GM10266 (cell line): ENCODE data around the gene HLA-E.
A peak's percentile ranks its signal among the peaks of the same experiment; 100 is the strongest.
"Not testable (repeated sequence)": the region's sequence is repeated elsewhere in the genome, so short reads cannot be mapped to it uniquely, and the experiment has no call there.

ENCODE experiments used
- DNase-seq: peaks from one replicate; pipeline ENCODE4 v3.0.0; 2012; ENCODE audit errors: extremely low spot score
- TF ChIP-seq, protein P1 (sequence below): IDR thresholded peaks from 2 replicates; pipeline ENCODE4 v1.5.1; 2012; ENCODE audit warnings: mild to moderate bottlenecking, low read depth; ENCODE audit not compliant: control insufficient read depth, insufficient read depth; ENCODE audit errors: missing control alignments

The HLA-E gene

DNA sequence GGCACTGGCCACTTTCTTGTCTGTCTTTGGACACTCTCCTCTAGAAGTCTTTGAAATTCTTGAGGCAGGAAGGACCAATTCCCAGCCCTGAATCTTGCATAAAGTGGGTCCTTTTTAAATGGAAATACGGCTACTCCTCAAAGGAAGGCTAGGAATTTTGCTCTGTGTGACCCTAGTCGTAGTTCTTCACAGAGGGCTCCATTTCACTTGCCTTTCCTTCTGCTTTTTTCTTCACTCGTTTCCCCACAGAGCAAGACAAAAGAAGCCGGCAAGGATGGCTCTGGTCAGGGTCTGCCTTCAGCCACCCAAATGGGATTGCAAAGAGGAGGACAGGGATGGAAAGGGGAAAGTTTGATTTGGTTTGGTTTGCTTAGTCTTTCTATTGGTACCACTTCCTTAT is 25.8 kb downstream of the HLA-E start:
- no peak for DNase-seq
- TF ChIP-seq, protein P1, sequence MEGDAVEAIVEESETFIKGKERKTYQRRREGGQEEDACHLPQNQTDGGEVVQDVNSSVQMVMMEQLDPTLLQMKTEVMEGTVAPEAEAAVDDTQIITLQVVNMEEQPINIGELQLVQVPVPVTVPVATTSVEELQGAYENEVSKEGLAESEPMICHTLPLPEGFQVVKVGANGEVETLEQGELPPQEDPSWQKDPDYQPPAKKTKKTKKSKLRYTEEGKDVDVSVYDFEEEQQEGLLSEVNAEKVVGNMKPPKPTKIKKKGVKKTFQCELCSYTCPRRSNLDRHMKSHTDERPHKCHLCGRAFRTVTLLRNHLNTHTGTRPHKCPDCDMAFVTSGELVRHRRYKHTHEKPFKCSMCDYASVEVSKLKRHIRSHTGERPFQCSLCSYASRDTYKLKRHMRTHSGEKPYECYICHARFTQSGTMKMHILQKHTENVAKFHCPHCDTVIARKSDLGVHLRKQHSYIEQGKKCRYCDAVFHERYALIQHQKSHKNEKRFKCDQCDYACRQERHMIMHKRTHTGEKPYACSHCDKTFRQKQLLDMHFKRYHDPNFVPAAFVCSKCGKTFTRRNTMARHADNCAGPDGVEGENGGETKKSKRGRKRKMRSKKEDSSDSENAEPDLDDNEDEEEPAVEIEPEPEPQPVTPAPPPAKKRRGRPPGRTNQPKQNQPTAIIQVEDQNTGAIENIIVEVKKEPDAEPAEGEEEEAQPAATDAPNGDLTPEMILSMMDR, result no peak

DNA sequence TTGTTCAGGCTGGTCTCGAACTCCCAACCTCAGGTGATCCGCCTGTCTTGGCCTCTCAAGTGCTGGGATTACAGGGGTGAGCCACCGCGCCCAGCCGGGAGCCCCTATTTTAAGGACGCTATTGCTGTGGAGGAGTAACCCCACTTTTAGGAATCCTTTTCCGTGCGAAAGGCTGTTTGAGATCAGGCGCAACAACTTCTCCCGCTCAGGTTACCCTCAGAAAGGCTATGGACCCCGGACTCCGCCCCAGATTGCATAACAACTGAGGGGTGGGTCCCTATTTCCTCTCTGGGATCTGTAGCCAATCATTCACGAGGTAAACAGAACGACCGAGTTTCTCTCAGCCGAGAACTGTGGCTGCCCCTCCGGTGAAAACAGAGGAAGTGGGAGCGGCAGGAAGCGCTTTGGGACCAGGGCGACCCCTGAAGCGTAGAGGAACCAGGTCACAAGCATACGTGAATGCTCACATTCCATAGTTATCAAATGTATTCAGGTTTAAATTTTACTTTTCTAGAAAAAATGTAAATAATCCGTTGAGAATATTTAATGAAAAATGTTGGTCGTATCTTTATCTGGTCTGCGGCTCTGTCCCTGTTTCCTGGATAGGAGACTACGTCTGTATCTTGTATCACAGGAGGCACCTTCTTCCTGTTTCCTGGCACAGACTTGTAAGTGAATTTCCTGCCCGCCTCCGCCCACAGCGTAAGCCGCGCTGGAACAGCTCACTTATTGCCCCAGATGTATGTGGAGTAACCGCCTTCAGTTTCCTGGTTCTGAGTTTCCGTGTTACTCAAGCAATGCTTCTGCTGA is 26.8 kb downstream of the HLA-E start:
- DNase-seq, result peak; percentile 84
- TF ChIP-seq, protein P1, result no peak

DNA sequence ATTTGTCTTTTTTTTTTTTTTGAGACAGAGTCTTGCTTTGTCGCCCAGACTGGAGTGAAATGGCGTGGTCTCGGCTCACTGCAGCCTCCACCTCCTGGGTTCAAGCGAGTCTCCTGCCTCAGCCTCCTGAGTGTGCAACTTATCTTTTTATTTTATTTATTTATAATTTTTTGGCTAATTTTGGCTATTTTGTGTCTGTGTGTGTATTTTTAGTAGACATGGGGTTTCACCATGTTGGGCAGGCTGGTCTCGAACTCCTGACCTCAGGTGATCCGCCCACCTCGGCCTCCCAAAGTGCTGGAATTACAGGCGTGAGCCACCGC is 27.4 kb downstream of the HLA-E start:
- DNase-seq, result not testable (repeated sequence)

DNA sequence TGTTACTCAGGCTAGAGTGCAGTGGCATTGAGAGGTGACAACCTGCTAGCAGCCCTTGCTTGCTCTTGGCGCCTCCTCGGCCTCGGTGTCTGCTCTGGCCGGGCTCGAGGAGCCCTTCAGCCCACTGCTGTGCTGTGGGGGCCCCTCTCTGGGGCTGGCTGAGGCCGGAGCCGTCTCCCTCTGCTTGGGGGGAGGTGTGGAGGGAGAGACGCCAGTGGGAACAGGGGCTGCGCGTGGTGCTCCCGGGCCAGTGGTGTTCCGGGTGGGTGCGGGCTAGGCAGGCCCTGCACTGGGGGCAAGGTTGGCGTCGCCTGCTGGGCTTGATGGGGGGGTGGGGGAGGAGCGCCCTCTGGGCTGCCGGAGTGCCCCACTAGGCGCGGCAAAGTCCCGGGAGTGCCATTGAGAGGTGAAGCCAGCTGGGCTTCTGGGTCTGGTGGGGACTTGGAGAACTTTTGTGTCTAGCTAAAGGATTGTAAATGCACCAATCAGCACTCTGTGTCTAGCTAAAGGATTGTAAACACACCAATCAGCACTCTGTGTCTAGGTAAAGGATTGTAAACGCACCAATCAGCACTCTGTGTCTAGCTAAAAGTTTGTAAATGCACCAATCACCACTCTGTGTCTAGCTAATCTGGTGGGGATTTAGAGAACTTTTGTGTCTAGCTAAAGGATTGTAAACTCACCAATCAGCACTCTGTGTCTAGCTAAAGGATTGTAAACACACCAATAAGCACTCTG is 28.6 kb downstream of the HLA-E start:
- not testable (repeated sequence) for DNase-seq

DNA sequence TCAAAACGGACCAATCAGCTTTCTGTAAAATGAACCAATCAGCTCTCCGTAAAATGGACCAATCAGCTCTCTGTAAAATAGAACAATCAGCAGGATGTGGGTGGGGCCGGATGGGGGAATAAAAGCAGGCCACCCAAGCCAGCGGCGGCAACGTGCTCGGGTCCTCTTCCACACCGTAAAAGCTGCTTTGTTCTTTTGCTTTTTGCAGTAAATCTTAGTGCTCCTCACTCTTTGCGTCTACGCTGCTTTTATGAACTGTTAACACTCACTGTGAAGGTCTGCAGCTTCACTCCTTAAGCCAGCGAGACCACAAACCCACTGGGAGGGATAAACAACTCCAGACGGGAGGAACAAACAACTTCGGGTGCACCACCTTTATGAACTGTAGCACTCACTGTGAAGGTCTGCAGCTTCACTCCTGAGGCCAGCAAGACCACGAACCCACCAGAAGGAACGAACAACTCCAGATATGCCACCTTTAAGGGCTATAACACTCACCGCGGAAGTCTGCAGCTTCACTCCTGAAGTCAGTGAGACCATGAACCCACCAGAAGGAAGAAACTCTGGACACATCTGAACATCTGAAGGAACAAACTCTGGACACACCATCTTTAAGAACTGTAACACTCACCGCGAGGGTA is 29.3 kb downstream of the HLA-E start:
- DNase-seq, result not testable (repeated sequence)

DNA sequence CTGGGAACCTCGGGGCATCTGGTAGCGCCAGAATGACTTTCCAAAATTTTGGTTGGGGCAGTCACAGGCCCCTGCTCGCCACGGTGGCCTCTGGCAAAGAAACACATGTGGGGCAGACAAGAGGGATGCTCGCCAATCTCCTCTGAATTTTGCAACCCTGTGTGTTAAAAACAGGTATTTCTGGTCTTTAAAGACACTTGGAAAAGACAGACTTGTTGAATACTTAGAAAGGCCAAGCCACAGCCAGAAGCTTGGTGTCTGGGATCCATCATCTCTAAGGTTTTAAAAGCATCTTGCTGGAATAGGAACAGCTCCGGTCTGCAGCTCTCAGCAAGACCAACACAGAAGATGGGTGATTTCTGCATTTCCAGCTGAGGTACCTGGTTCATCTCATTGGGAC is 31.2 kb downstream of the HLA-E start:
- TF ChIP-seq, protein P1, result no peak
- DNase-seq, result no peak

DNA sequence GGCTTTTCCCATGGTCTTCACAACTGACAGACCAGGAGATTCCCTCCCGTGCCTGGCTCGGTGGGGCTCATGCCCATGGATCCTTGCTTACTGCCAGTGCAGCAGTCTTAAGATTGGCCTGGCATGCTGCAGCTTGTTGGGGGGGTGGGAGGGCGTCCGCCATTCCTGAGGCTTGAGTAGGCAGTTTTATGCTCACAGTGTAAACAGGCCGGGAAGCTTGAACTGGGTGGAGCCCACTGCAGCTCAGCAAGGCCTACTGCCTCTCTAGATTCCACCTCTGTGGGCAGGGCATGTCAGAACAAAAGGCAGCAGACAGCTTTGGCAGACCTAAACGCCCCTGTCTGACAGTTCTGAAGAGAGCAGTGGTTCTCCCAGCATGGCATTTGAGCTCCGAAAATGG is 31.8 kb downstream of the HLA-E start:
- not testable (repeated sequence) for DNase-seq

DNA sequence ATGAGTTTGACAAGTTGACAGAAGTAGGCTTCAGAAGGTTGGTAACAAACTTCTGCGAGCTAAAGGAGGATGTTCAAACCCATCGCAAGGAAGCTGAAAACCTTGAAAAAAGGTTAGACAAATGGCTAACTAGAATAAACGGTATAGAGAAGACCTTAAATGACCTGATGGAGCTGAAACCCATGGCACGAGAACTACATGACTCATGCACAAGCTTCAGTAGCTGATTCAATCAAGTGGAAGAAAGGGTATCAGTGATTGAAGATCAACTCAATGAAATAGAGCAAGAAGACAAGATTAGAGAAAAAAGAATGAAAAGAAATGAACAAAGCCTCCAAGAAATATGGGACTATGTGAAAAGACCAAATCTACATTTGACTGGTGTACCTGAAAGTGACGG is 32.6 kb downstream of the HLA-E start:
- not testable (repeated sequence) for DNase-seq

DNA sequence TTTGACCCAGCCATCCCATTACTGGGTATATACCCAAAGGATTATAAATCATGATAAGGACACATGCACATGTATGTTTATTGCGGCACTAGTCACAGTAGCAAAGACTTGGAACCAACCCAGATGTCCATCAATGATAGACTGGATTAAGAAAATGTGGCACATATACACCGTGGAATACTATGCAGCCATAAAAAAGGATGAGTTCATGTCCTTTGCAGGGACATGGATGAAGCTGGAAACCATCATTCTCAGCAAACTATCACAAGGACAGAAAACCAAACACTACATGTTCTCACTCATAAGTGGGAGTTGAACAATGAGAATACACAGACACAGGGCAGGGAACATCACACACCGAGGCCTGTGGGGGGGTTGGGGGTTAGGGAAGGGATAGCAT is 37.1 kb downstream of the HLA-E start:
- DNase-seq, result not testable (repeated sequence)

DNA sequence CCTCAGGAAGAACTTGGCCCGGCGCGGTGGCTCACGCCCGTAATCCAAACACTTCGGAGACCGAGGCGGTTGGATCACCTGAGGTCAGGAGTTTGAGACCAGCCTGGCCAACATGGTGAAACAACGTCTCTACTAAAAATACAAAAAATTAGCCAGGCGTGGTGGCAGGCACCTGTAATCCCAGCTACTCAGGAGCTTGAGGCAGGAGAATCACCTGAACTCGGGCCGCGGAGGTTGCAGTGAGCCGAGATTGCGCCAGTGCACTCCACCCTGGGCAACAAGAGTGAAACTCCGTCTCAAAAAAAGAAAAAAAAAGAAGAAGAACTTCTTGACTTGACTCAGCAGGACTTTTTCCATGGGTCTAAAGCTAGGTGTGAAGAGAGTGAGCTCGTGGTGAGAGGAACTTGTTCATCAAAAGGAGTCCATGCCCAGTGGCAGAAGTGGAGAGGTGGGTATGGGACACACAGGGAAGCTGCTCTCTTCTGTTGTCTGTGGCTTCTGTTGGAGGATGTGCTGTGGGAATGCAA is 40.1 kb downstream of the HLA-E start:
- DNase-seq, result peak; percentile 45

DNA sequence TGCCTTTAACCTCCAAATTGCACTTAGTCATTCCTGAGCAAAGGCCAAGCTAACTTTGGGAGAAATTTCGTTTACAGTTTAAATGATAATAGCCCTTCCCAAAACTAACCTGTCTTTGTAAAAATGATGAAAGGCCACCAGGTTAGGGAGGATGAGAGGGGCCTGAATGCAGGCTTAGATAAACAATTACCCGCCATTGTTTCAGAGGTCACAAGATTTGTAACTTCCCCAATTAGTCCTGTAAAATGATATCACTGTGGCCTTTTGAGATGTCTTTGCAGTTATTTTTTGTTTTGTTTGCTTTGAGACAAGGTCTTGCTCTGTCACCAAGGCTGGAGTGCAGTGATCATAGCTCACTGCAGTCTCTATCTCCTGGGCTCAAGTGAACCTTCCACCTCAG is 40.7 kb downstream of the HLA-E start:
- TF ChIP-seq, protein P1, result no peak
- no peak for DNase-seq
